ENCODE measurements around the gene TOB1. TPM values are rescaled to one million over a fixed set of nuclear protein-coding genes. Genes with fewer than 3 reads are reported as not detected.
"Not testable (repeated sequence)": the region's sequence is repeated elsewhere in the genome, so short reads cannot be mapped to it uniquely, and the experiment has no call there.

The TOB1 gene
- total RNA-seq, 1 donor from 2014 or later, result 8.2 TPM

DNA sequence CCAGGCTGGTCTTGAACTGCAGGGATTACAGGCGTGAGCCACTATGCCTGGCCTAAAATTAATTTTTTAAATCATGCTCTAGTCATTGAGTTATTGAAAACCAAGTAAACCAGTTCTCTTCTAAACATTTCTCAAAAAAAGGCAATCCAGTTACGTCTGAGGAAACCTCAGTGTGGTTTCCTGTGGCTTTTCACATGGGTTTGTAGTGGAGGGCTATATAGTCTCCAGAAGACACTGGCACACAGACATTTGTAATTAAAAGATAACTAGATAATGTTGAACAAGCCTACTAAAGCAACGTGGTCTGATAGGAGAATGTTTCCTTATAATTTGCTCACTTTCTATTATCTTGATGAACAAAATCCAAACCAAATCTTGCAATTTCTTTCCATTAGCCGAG, 5.2 kb upstream of the TOB1 start:
- DNase-seq (ENCODE audit: extremely low read depth, low read depth, low spot score), result no peak

DNA sequence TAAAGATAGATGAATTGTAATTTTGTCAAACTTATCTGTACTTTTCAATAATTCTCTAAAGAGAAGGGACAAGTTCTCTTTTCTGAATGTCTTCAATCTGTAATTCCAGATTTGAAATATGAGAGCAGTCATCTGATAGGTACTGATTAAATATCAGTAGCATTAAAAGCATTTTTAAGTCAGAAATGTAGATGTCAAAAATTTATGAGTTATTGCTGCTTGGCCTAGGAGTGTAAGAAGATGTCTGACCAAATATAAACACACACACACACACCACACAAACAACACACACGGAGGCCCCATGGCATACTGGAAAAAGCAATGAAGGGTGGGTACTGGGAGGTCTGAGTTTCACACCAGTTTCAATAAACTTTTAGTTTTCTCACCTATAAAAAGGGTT, 2.4 kb upstream of the TOB1 start:
- no peak for DNase-seq (ENCODE audit: extremely low read depth, low read depth, low spot score)

DNA sequence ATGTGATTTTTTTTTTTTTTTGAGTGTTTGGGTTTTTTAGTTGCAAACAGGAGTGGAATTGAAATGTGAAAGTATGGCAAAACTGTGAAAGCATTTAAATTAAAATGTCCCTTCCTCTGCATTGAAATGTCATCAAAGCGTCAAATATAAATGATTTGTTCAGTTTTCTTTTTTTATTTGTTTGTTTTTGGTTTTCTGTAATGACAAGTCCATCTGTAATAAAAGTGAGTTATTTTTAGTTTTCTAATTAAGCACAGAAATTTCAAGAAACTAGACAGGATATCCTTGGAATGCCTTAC, 1.9 kb upstream of the TOB1 start:
- no peak for DNase-seq (ENCODE audit: extremely low read depth, low read depth, low spot score)

DNA sequence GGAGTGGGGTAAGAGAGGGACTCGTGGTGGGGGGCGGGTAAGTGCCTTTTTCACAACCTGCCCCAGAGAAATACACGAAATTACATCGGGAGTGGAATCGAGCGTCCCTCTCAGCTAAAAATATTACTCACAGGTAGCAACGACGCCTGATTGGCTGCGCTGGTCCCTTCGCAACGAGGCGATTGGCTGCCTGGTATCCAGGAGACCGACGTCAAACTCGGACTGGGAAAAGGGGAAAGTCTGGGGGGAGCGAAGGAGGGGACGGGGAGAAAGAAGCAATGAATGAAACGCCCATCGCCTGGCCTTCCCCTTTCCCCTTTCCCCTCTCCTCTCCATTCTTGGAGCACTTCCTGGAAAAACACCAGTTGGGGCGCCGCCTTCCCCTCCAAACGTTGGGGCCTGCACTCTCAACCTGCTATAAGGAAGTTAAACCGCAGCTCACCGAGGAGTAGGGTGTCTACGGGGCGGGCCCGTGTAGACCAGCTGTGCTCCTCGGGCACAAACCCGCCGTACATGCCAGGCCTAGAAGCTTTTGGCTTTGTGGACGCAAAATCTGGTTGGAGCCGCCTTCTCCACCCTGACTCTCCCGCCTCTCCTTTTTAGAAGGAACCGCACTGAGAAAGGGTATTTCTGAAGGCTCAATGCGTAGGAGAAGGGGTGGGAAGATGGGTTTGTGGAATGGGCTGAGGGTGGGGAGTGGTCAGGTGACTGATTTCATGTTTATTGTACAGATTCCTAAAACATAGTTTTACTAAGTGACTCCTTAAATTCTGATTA, 1.4 kb upstream of the TOB1 start:
- DNase-seq (ENCODE audit: extremely low read depth, low read depth, low spot score), result peak; percentile 81

DNA sequence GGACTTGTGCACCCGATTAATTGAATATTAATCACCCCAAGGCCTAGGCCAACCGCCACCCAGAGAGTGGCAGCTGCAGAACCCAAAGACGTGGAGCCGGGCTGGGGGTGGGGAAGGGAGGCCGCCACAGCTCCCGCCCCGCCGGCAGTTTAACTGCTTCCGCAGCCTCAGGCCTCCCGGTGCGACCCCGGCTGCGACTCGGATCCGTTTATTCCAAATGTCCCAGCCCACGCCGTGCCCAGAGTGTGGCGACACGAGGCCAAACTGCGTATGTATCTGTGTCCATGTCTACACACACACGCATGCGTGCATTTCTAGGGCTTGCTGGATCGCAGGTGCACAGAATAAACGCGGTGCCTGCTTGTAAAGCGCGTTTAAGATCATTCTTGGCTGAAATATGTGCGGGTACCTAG, 802 bp upstream of the TOB1 start:
- DNase-seq (ENCODE audit: extremely low read depth, low read depth, low spot score), result no peak

DNA sequence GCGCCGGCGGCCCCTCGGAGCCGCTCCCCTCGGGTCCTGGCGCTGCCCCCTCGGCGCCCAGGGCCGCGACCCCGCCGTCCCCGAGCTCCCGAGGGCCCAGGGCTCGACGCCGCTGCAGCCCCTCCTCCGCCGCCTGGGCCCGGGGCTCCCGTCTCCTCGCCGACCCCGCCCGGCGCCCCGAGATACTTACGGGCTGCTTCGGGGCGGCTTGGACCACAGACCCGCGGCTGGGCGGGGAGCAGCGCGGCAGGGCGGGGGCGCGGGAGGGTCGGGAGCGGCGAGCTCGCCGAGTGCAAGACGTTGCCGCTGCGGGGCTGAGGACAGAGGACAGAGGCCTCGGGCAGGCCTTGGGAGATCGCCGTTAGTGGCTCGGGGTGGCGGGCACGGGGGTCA, 290 bp downstream of the TOB1 start:
- DNase-seq (ENCODE audit: extremely low read depth, low read depth, low spot score), result no peak

DNA sequence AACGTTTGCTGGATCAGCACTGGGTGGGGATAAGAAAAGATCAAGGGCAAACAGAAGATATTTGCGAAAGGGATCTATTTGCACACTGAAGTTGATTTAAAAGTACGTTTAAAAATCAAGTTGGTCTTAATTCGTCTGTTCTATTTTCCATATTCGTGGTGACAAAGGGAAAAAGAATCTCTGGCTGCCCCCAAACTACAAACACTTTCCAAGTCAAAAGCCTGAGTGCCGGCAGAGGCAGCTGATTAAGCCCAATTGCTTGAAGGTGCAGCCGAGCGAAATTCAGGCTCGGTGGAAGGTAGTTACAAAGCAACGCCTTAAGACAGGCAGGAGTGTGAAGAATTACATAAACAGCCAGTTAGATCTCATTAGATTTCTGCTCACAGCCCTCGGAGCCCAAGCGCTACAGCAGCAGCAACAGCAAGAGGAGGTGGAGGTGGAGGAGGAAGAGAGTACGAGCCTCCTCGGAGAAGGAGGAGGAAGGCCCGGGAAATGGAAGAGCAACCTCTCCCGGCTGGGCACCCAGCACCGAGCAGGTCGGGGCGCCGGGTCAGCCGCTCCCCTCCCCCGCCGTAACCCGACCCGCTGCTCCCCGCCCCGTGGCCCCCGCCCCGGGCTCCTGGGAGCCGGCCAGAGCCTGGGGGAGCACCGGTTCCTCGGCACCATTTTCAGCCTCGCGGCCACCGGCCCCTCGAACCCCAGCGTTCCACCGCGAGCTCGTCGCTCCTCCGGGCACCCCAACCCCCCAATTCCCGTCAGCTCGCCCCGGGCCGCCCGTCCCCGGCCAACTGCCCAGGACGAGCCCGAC, 890 bp downstream of the TOB1 start:
- no peak for DNase-seq (ENCODE audit: extremely low read depth, low read depth, low spot score)

DNA sequence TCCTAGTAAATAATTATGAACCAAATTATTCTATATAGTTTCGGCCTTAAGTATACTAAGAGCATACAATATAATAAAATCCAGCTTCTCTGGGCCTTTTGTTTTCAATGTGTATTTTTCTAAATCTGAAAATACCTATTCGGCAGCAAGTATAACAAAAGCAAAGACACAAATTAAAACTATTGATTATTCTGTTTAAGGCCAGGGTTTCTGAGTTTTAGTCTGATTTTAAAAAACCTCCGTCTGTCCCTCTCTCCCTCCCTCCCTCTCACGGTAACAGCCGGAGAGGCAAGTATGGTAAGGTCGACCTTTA, 1.5 kb downstream of the TOB1 start:
- DNase-seq (ENCODE audit: extremely low read depth, low read depth, low spot score), result no peak

DNA sequence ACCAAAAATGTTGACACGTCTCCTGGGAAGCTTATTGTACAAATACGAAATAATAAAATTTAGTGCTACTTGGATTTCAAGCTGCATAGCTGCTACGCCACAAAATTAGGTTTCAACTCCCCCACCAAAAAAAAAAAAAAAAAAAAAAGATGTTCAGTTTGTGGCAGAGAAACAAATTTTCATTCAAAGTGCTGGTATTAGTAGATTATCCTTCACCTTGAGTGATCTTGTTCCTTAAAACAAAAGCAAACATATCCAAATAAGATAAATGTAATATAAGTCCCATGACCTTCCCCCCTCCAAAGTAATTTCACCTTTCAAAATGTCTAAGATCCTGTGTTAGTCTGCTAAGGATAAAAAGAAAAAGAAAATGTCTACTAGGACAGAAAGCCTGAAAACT, 2.2 kb downstream of the TOB1 start:
- DNase-seq (ENCODE audit: extremely low read depth, low read depth, low spot score), result no peak

DNA sequence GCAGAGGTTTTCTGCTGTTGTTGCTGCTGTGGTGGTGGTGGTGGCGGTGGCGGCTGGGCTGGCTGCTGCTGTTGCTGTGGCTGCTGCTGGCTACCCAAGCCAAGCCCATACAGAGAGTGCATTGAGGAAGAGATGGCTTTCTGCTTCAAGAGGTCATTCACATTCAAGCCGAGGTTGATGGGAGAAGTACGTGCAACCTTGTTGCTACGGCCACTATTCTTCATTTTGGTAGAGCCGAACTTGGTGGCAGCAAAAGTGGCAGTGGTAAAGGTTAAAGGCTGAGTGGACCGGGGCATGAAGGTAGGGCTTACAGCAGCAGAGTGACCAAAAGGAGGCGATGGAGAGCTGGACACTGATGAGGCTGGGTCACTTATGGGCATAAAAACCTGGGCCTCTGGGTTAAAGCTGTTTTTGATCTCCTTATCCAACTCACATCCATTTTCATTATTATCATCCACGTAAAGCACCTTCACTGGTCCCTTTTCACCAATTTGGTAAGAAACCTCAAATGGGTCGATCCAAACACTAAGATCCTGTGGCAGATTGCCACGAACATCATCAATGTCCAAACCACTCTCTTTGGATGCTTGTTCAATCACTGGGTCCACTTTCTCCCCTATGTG, 2.8 kb downstream of the TOB1 start:
- no peak for DNase-seq (ENCODE audit: extremely low read depth, low read depth, low spot score)

DNA sequence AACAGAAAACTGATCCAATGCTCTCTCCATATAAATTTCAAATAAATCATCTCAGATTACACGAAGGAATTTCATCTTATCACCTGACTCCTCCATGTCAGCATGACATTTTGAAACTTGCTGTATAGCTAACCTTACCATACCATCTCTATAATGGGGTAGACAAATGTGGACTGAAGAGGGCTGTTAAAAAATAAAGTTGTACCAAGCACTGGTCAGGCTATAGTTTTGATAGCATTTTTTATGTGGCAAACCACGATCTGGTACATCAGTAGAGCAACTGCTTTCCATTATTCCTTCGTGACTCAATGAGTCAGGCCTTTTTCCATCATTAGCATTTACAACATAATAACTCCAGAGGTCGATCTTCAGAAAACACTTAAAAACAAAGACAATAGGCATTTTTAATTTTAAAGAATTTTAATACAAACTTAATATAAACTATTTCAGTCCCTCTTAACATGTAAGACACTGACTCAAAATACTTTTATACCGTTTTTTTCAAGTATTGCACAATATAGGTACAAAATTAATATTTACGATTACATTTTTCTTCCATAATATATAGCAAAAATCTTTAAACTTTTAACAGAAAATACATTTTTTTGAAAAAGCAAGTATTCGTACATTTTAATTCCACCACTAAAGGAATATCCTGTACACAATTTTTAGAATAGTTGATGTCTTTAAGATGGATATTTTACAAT, 4.2 kb downstream of the TOB1 start:
- no peak for DNase-seq (ENCODE audit: extremely low read depth, low read depth, low spot score)

DNA sequence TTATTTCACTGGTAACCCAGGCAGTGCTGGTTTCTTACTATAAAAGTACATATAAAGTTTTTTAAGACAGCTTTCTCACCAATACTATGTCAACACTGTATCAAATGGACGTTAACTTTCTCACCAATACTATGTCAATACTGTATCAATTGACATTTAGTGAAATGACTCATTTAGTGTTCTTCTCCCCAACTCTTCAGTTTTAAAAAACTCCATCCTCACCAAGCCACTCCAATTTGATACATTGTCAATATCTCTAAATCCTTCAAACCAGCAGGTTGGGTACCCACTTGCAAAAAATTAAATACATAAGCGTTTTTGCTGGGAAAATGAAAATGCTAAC, 4.8 kb downstream of the TOB1 start:
- DNase-seq (ENCODE audit: extremely low read depth, low read depth, low spot score), result no peak

DNA sequence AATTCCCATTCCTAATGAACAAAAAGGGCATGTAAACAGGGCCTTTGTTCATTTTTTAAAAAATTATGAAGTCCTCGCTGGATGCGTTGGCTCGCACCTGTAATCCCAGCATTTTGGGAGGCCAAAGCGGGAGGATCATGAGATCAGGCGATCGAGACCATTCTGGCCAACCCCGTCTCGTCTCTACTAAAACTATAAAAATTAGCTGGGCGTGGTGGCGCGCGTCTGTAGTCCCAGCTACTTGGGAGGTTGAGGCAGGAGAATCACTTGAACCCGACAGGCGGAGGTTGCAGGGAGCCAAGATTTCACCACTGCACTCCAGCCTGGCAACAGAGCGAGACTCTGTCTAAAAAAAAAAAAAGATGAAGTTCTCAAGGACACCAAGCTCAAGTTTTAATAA, 6.4 kb downstream of the TOB1 start:
- DNase-seq (ENCODE audit: extremely low read depth, low read depth, low spot score), result not testable (repeated sequence)

DNA sequence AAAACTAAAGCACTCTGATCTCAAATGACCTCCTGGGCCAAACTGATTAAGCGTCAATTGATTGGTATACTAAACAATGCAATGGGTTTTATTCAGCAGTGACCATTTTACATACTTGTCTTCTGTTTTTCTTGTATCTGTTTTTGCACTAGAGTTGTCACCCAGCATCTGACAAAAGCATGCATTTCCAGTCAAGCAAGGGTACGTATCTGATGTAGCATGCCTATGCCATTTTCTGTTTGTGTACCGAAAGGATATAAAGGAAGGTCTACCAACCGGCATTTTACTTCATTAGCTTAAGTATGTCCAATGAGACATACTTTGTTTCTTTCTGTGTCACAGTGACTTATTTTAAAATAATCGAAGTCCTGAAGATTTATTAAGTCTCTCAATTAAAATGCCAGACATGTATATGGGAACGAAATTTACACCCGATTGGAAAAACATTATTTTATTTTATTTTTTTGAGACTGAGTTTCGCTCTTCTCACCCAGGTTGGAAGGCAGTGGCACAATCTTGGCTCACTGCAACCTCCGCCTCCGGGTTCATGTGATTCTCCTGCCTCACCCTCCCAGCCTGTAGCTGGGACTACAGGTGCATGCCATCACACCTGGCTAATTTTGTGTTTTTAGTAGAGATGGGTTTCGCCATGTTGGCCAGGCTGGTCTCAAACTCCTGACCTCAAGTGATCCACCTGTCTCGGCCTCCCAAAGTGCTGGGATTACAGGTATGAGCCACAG, 7.5 kb downstream of the TOB1 start:
- DNase-seq (ENCODE audit: extremely low read depth, low read depth, low spot score), result no peak

DNA sequence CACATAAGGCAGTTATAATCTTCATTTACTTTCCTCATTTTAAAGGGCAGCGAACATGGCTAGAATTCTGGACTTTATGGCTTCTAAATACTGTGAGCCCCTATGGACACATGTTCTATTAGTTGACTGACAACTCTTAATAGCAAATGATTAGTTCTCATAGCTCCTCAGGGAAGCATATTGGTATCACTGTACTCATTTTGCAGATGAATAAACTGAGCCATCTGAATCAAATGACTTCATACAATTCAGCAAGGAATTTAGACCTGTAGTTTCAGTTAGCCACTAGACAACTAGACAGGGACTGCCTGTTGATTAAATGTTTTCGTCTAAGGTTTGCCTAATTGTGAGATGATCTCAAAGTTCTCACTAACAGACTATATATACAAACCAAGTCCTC, 9.7 kb downstream of the TOB1 start:
- no peak for DNase-seq (ENCODE audit: extremely low read depth, low read depth, low spot score)

DNA sequence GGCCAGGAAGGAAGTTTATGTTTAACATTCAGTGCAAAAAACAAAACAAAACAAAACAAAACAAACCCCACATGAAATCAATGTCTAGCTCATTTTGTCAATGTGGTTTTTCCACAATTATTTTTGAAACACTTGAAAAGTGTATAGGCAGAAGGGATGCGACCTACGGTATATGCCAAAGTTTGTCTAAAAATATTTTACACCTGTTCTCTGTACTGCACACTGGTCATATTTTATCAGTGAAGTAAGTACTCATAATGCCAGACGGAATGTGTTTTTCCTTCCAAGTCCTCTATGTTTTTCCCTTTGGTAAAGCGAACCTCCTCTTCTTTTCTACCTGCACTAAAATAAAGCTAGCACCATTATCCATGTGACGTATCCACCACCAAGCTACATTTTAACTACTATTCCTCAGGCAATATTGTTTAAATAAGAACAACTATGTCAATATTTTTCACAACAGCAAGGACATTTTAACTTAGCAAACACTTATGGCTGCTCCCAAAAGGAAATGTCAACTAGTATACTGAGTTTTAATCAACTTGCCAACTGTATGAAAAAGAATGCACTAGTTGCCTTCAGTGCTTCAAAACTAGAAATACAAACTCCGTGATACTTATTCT, 10.3 kb downstream of the TOB1 start:
- no peak for DNase-seq (ENCODE audit: extremely low read depth, low read depth, low spot score)

DNA sequence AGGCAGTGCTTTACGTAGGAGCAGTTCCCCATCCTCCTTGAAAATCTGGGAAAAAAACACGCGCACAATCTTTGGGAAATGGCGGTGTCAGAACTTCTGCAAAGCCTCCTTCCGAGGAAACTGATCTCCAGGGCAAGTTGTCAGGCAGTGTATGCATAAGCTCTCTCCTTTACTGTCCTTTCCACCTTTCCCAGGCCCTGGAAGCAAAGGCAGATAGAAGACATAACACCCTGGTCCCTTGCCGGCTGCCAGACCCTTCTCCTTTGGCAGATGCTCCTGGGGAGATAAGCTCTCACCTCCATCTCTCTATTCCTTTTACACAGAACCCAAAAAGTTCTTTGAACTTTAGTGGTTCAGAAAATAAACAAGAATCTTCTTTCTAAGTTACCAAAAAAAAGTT, 12.4 kb downstream of the TOB1 start:
- no peak for DNase-seq (ENCODE audit: extremely low read depth, low read depth, low spot score)

DNA sequence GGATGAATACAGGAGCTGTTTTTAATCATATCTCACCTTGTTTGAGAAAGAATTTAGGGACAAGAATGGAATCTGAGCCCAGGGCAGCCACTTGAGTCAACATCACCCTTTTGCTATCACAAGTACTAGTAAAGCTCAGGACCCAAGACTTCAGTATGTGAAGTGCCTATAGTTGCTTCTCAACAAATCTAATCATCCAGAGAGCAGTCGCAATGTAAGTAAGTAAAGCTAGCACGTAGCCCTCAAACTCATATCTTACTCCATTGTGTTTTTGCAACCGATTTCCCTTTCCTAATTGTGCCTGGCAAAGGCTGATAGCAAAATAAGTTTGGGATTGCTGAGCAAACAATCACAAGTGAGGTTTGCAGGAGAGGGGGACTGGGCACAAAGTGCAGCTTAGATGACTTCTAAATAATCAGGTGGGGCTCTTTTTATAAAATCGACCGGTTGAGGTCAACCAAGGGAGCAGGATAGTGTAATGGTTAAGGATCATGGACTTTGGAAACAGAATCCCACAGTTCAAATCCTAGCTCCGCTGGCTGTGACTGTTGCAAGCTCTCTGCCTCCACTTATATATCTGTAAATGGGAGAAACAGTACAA, 13.0 kb downstream of the TOB1 start:
- DNase-seq (ENCODE audit: extremely low read depth, low read depth, low spot score), result no peak

DNA sequence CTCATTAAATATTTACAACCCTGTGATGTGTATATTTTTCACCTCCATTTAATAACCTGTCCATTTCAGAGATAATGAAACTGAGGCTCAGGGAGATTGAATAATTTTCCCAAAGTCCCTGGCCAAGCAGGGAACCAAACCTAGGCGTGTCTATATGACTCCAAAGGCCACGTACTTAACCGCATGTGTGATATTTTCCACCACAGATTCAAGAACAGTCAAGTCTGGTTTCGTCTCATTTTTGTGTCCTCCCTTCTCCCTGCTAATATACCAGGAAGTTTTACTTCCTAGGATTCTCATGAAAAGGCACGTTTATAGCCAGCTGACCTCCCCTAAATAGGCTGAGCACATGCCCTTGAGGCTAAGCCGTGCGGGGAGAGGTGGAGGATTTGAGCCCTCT, 15.5 kb downstream of the TOB1 start:
- no peak for DNase-seq (ENCODE audit: extremely low read depth, low read depth, low spot score)

DNA sequence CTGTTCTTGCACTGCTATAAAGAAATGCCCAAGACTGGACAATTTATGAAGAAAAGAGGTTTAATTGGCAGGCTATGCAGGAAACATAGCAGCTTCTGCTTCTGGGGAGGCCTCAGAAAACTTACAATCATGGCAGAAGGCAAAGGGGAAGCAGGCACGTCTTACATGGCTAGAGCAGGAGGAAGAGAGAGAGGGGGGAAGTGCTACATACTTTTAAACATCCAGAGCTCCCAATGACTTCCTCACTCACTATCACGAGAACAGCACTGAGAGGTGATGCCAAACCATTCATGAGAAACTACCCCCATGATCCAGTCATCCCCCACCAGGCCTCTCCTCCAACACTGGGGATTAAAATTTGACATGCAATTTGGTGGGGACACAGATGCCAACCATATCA, 17.4 kb downstream of the TOB1 start:
- DNase-seq (ENCODE audit: extremely low read depth, low read depth, low spot score), result no peak
